ENCODE data around the gene ZSCAN4.

ZSCAN4 gene

DNA sequence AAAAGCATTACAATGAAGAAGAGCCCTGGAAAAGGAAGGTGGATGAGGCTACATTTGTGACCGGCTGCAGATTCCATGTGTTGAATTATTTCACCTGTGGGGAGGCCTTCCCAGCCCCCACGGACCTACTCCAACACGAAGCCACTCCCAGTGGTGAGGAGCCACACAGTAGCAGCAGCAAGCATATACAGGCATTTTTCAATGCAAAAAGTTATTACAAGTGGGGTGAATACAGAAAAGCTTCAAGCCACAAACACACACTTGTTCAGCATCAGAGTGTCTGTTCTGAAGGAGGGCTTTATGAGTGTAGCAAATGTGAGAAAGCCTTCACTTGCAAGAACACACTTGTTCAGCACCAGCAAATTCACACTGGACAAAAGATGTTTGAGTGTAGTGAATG lies 18.0 kb downstream of the ZSCAN4 start:
- DNase-seq: no peak

DNA sequence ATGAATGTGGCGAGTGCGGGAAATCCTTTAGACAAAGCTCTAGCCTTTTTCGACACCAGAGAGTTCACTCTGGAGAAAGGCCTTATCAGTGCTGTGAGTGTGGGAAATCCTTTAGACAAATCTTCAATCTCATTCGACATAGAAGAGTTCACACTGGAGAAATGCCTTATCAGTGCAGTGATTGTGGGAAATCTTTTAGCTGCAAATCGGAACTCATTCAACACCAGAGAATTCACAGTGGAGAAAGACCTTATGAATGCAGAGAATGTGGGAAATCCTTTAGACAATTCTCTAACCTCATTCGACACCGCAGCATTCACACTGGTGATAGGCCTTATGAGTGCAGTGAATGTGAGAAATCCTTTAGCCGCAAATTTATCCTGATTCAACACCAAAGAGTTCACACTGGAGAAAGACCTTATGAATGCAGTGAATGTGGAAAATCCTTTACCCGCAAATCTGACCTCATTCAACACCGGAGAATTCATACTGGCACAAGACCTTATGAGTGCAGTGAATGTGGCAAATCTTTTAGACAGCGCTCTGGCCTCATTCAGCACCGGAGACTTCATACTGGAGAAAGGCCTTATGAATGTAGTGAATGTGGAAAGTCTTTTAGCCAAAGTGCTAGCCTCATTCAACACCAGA lies 18.8 kb downstream of the ZSCAN4 start:
- DNase-seq: no peak

DNA sequence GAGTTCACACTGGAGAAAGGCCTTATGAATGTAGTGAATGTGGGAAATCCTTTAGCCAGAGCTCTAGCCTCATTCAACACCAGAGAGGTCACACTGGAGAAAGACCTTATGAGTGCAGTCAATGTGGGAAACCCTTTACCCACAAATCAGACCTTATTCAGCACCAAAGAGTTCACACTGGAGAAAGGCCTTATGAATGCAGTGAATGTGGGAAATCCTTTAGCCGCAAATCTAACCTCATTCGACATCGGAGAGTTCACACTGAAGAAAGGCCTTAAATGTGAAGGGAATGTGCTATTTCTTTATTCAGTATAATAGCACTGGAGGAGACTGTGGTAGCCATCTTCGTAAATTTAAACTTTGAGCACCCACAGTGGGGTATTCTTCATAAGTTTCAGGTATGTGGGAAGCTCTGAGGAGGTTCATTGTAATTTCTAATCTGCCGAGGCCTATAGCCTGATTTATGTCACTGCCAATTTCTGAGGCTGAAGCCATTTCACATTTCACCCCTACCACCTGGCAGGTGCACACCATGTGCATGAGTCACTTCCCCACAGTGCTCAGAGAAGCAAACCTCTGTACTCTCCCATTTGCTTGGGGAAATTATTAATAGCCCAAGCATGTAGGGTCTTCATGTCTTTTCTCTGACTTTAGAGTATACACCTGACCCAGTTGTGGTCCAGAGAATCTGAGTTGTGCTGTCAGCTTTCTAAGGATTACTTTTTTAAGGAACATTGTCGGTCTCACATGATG lies 19.5 kb downstream of the ZSCAN4 start:
- no peak for DNase-seq

DNA sequence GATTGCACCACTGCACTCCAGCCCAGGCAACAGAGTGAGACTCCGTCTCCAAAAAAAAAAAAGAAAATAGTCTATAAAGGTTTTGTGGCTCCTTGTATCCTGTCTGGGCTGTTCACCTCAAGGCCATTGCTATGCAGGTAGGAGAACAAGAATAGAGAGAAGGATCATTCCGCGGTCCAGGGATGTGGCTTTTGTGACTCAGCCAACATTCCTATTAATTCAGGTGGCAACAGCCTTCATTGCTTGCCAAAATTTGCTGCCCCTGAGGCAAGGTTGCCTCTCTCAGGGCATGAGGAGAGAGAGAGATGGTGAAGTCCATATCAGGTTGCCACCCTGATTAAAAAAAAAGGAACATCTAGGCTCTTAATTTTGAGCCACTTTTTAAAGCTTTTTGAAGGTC lies 21.0 kb downstream of the ZSCAN4 start:
- no peak for DNase-seq

DNA sequence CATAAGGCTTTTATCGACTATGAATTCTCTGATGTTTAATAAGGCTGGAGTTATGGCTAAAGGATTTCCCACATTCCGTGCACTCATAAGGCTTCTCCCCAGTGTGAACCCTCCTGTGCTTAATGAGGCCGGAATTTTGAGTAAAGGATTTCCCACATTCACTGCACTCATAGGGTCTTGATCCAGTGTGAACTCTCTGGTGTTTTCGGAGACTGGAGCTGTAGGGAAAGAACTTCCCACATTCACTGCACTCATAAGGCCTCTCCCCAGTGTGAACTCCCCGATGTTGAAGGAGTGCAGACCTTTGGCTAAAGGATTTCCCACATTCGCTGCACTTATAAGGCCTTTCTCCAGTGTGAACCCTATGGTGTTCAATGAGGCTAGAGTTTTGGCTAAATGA lies 32.9 kb downstream of the ZSCAN4 start:
- DNase-seq: no peak

DNA sequence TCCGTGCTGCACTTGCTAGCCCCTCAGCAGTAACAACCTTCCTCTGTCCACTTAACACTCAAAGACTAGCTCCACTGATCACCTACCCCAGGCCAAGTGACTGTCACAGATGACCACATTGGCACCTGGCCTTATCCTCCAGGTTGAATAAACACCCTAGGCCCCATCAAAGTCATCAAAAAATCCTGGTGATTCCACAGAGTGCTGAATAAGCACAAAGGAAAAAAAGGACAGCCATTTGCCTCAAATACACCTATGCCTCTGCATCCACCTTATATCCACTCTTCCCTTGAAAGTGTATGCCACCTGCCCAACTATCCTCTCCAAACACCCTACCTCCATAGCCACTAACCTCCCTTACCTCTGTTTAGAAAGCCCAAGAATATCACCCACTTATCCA lies 37.6 kb downstream of the ZSCAN4 start:
- DNase-seq: no peak

DNA sequence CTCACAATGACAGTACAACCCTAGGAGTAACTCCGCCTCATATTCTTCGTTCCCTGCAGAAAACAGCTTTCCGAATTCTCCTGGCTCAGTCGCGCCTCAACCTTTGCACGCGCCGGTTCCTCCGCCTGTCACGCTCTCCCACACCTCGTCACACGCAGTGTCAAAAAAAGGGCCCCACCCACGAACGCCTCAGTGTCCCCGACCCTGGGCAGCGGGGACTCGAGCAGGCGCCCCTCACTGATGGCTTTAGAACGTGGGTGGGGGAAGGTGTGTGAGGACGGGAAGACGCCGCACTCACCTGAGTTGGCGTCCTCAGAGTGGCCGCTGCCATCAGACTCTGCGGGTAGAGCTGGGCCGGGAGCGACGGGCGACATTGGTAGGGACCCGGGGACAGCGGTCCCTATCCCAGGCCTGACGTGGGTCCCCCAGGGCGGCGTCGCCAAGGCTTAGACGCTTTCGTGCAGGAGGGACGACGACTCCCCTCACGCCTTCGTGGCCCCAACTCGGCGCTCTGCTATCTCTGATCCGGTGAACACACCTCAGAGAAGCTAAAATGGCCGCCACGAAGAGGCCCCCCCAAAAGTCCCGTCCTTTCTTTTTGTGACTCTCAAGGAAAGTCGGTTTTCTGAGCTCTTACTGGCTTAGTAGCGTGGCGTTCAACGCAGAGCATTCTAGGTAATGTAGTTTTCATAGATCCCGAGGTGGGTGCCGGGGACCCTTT lies 40.1 kb downstream of the ZSCAN4 start, which contains the start of gene ZNF154:
Gene ZNF154, minus strand, starts transcription at position 564 of the 721 bp plus-strand sequence. Its CDS starts 233 bp downstream, at position 331.
- no peak for DNase-seq

DNA sequence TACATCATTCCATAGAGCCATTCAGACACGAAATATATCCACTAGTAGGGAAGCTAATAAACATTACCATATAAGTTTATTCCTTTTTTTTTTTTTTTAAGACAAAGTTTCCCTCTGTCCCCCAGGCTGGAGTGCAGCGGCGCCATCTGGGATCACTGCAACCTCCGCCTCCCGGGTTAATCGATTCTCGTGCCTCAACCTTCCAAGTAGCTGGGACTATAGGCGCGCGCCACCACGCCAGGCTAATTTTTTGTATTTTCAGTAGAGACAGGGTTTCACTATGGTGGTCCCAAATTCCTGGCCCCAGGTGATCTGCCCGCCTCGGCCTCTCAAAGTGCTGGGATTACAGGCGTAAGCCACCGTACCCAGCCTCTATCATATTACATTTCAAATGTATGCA lies 40.9 kb downstream of the ZSCAN4 start:
- DNase-seq: no peak

DNA sequence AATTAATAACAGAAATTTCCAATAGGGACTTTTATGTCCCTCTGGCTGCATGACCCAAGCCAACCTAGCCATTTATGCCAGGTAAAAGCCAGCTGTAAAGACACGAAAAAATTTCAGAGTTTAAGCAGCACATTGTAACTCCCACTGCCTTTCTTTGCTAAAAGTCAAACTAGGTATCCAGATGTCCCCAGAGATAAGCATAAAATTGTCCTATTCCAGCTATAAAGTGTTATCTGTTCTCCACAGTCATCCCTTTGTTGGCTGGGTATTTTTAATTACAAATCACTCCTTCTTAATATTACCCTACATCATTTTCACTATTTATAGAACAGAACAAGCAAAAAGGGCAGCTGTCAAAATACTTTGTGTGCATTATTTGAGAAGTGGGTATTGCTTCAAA lies 43.5 kb downstream of the ZSCAN4 start:
- no peak for DNase-seq

DNA sequence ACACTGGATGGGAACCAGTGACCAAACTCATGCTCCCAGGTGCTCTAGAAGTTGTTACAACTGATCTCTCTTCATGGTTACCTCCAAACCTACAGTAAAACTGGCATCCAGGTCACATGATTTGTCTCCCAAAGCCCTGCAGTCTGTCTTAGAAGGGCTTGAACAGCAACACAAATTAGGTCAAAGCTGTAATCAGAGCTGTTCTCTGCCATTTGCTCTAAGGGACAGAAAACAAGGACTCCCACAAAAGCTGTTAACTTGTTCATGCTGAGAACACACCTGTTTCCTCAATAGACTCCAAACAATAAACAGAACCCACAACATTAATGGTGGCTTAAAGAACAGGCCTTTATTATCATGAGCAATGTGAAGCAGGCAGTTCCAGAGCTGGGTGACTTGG lies 50.7 kb downstream of the ZSCAN4 start:
- DNase-seq: no peak

DNA sequence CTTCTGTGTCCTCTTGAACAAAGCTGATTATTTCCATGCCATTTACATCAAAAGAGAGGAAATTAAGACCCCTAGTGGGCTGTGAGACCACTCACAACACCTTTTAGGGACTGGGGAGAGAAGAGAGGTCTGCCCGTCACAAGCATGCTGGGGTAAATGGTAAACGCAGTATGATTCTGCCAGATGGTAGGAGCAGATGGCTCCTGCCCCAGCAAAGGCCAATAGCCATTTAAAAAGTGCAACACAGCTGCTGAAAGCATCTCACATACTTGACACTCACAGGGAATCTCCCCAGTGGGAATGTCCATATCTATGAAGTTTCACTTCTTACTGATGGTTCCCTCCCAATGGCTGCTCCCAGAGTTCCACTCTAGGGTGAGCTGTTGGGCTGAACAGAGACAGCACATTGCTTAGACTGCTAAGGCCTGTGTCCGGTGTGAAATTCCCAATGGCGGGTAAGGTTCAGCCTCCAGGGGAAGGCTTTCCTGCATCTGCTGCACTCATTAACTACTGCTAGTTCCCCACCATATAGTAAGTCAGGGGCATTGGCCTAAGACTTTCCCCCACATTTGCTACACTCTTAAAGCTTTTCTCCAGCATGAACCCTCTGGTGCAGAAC lies 51.3 kb downstream of the ZSCAN4 start:
- no peak for DNase-seq

DNA sequence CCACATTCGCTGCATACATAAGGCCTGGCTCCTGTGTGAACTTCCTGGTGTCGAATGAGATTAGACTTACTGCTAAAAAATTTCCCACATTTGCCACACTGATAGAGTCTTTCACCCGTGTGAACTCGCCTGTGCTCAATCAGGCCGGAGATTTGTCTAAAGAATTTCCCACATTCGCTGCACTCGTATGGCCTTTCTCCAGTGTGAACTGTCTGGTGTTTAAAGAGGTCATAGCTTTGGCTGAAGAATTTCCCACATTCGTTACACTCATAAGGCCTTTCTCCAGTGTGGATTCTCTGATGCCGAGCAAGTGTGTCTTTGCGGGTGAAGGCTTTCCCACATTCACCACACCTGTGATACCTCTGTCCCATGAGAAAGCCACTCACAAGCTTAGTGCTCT lies 52.1 kb downstream of the ZSCAN4 start:
- DNase-seq: no peak
